HL-60 (cell line): ENCODE measurements around the gene PPP1R12C.

ENCODE experiments used
- GABPA ChIP-seq: IDR thresholded peaks from 2 replicates; pipeline ENCODE4 v1.6.1; 2012; ENCODE audit warnings: low read depth
- POLR2AphosphoS5 ChIP-seq: IDR thresholded peaks from 2 replicates; pipeline ENCODE4 v1.6.1; 2012; ENCODE audit warnings: low read depth
- SPI1 ChIP-seq: IDR thresholded peaks from 2 replicates; pipeline ENCODE4 v1.6.1; 2012; ENCODE audit warnings: low read depth, mild to moderate bottlenecking, borderline replicate concordance
- TF ChIP-seq, protein P1 (sequence below): IDR thresholded peaks from one replicate; pipeline ENCODE4 v1.5.1; 2011; ENCODE audit warnings: low read length, control low read depth, inconsistent platforms; ENCODE audit not compliant: insufficient read depth
- TF ChIP-seq, protein P2 (sequence below): IDR thresholded peaks from 2 replicates; pipeline ENCODE4 v1.6.1; 2012; ENCODE audit warnings: low read depth; ENCODE audit not compliant: insufficient replicate concordance

DNA sequence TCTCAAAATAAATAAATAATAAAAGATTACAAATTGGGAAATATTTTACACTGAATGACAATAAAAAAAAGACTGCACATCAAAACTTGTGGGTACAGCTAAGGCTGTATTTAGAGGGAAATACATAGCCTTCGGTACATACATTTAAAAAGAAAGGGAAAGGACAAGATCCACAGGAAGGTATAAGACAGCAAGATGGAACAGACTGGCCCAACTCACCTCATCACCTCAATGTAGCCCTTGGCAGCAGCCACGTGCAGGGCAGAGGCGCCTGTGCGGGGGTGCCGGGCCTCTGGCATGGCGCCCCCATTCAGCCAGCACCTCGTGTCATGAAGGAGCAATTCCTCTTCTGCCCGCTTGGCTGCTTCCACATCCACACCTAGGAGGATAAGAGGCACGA, 14.2 kb downstream of the PPP1R12C start:
- TF ChIP-seq, protein P1, sequence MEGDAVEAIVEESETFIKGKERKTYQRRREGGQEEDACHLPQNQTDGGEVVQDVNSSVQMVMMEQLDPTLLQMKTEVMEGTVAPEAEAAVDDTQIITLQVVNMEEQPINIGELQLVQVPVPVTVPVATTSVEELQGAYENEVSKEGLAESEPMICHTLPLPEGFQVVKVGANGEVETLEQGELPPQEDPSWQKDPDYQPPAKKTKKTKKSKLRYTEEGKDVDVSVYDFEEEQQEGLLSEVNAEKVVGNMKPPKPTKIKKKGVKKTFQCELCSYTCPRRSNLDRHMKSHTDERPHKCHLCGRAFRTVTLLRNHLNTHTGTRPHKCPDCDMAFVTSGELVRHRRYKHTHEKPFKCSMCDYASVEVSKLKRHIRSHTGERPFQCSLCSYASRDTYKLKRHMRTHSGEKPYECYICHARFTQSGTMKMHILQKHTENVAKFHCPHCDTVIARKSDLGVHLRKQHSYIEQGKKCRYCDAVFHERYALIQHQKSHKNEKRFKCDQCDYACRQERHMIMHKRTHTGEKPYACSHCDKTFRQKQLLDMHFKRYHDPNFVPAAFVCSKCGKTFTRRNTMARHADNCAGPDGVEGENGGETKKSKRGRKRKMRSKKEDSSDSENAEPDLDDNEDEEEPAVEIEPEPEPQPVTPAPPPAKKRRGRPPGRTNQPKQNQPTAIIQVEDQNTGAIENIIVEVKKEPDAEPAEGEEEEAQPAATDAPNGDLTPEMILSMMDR = no peak
- TF ChIP-seq, protein P2, sequence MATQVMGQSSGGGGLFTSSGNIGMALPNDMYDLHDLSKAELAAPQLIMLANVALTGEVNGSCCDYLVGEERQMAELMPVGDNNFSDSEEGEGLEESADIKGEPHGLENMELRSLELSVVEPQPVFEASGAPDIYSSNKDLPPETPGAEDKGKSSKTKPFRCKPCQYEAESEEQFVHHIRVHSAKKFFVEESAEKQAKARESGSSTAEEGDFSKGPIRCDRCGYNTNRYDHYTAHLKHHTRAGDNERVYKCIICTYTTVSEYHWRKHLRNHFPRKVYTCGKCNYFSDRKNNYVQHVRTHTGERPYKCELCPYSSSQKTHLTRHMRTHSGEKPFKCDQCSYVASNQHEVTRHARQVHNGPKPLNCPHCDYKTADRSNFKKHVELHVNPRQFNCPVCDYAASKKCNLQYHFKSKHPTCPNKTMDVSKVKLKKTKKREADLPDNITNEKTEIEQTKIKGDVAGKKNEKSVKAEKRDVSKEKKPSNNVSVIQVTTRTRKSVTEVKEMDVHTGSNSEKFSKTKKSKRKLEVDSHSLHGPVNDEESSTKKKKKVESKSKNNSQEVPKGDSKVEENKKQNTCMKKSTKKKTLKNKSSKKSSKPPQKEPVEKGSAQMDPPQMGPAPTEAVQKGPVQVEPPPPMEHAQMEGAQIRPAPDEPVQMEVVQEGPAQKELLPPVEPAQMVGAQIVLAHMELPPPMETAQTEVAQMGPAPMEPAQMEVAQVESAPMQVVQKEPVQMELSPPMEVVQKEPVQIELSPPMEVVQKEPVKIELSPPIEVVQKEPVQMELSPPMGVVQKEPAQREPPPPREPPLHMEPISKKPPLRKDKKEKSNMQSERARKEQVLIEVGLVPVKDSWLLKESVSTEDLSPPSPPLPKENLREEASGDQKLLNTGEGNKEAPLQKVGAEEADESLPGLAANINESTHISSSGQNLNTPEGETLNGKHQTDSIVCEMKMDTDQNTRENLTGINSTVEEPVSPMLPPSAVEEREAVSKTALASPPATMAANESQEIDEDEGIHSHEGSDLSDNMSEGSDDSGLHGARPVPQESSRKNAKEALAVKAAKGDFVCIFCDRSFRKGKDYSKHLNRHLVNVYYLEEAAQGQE = no peak
- TF ChIP-seq POLR2AphosphoS5 (peak; percentile 21; the same call in 1 of the 2 replicates), SPI1 (no peak), GABPA (no peak)
